Ascending aorta (tissue), 2 donors: ENCODE measurements around the gene POM121C. TPM values are rescaled to one million over a fixed set of nuclear protein-coding genes. Genes with fewer than 3 reads are reported as not detected.
"Not testable (repeated sequence)": the region's sequence is repeated elsewhere in the genome, so short reads cannot be mapped to it uniquely, and the experiment has no call there.

Experiments
- DNase-seq, 2 donors: peaks; one replicate each; pipeline ENCODE4 v3.0.0-alpha.2; 2019; ENCODE audit warnings: low spot score in 2 of 2
- H3K27ac ChIP-seq, 2 donors: fragments of 200-600 bp; sonication (generic); one replicate each; pipeline ENCODE4 v1.5.1; 2016 to 2017; ENCODE audit warnings: mild to moderate bottlenecking in 1 of 2
- H3K27me3 ChIP-seq: fragments of 200-600 bp; sonication (generic); one replicate; pipeline ENCODE4 v1.5.1; 2017
- H3K36me3 ChIP-seq, 2 donors: fragments of 200-600 bp; sonication (generic); one replicate each; pipeline ENCODE4 v1.5.1; 2016
- H3K4me1 ChIP-seq, 2 donors: fragments of 200-600 bp; sonication (generic); one replicate each; pipeline ENCODE4 v1.5.1; 2016 to 2017; ENCODE audit warnings: mild to moderate bottlenecking in 1 of 2
- H3K4me3 ChIP-seq, 2 donors: fragments of 200-600 bp; sonication (generic); one replicate each; pipeline ENCODE4 v1.5.1; 2016 to 2017; ENCODE audit warnings: mild to moderate bottlenecking in 1 of 2
- H3K9me3 ChIP-seq, 2 donors: fragments of 200-600 bp; sonication (generic); one replicate each; pipeline ENCODE4 v1.5.1; 2016
- CTCF ChIP-seq, 3 experiments: fragments of 200-600 bp in 2 of 3; fragments of 450-650 bp in 1 of 3; sonication (generic) in 2 of 3; IDR thresholded peaks; one replicate each; pipeline ENCODE4 v1.5.1; 2016 to 2019; ENCODE audit warnings: antibody characterized with exemption in 3 of 3, mild to moderate bottlenecking in 1 of 3, moderate library complexity in 1 of 3
- intact Hi-C: fragments of 100-400 bp; cut with DNase I; formaldehyde crosslinking; loops from one replicate; pipeline ENCODE4 v1.15.1; 2023
- total RNA-seq: library from RNA; depleted of rRNA; stranded (reverse); fragments of >200 nt; gene quantifications from one replicate; pipeline ENCODE4 v1.1.0, GENCODE V29; 2016

The POM121C gene
- total RNA-seq = 12.1 TPM

DNA sequence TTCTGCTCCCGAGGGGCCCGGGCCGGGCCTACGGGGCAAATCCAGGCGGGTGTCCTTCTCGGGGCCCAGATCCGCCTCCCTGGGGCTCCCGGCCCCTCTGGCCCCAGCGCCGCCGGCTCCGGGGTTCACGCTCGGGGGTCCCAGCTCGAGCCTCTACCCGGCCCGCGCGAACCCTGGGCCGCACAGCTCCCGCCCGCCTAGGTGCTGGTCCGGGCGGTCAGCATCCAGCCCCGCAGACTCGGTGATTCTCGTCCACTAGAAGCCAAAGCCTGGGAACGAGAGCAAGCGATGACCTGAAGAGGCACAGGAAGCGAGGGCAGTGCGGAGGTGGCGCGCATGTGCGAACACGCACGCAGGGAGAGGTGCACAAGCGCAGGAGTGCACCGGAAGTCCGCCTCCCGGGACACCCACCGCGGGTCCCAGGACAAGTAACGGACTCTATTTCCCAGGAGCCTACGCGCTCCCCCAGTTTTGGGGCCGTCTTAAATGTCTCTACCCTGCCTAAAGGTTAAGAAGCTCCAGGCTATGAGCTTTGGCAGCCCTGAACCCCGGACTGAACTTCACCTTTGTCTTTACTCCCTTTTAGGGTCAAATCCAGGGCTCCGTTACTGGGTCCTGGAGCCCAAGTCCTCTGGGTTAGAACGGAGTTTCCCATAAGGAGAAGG is at the start of gene POM121C:
Gene POM121C (minus strand): TSS at position 321 of the 665 bp plus-strand sequence. CDS start 44,803 bp downstream, outside the sequence.
- DNase-seq = peak; percentile 74 to 97
- intact Hi-C loops, H3K4me1 ChIP-seq, H3K27me3 ChIP-seq, H3K9me3 ChIP-seq, H3K36me3 ChIP-seq: not testable (repeated sequence)
- H3K4me3 ChIP-seq = peak within 1 kb of the TSS; percentile 70 to 77
- H3K27ac ChIP-seq = peak within 1 kb of the TSS; percentile 78 to 87

DNA sequence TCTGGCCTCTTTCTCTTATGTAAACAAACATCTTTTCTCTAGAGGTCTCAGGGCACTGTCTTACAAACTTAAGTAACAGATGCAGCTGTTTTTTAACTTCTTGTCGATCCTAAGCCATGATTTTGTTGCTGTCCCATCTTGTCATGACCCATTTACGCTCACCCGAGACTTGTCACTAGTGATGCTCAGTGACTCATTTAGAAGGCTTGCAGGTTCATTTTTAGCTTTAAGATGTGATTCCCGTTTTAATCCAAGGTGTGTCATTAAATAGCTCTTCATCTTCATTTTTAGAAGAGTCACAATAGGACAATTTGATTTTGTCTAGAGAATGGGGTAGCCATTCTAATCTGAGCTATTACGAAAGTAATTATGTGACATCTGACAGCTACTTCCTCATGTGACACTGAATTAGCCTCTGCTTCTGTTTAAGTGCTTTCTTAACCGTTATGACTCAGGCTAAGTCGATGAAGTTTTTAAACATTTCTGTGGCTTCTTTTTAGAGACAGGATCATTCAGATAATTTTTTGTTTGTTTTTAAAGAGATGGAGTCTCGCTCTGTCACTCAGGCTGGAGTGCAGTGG is 48.7 kb upstream of the POM121C start:
- Histone ChIP-seq H3K4me3 (no peak overlapping the region), H3K27me3 (no peaks in the 10 kb centered on the region), H3K4me1 (no peaks in the 10 kb centered on the region), H3K36me3 (peaks cover 39 to 49% of the 10 kb centered on the region in 2 donors), H3K9me3 (no peaks in the 10 kb centered on the region), H3K27ac (no peak overlapping the region)
- no peak for TF ChIP-seq CTCF (IDR thresholded peaks at IDR 0.05)
- intact Hi-C loops = no loop called here
- DNase-seq = no peak

GRCh38 chr7:75533926-75534325 is 47.8 kb upstream of the POM121C start:
- Histone ChIP-seq H3K4me3 (no peak overlapping the region), H3K4me1 (no peaks in the 10 kb centered on the region), H3K27ac (no peak overlapping the region), H3K9me3 (no peaks in the 10 kb centered on the region), H3K36me3 (peaks cover 30 to 40% of the 10 kb centered on the region in 2 donors), H3K27me3 (no peaks in the 10 kb centered on the region)
- intact Hi-C loops = no loop called here
- DNase-seq = no peak
- no peak for TF ChIP-seq CTCF (IDR thresholded peaks at IDR 0.05)

DNA sequence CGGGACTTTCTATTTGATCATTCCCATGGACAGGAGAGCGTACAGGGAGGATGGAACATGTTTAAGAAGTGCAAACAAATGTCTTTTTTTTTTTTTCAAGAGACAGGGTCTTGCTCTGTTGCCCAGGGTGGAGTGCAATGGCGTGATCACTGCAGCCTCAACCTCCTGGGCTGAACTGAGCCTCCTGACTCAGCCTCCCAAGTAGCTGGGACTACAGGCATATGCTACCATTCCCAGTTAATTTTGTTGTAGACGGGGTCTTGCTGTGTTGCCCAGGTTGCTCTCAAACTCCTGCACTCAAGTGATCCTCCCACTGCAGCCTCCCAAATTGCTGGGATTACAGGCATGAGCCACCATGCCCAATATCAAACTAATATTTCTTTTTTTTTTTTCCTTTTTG is 46.5 kb upstream of the POM121C start:
- Histone ChIP-seq H3K4me3 (no peak overlapping the region), H3K27me3 (no peaks in the 10 kb centered on the region), H3K36me3 (peaks cover 21 to 30% of the 10 kb centered on the region in 2 donors), H3K4me1 (no peaks in the 10 kb centered on the region), H3K9me3 (no peaks in the 10 kb centered on the region), H3K27ac (no peak overlapping the region)
- DNase-seq = no peak
- intact Hi-C loops = no loop called here
- no peak for TF ChIP-seq CTCF (IDR thresholded peaks at IDR 0.05)

DNA sequence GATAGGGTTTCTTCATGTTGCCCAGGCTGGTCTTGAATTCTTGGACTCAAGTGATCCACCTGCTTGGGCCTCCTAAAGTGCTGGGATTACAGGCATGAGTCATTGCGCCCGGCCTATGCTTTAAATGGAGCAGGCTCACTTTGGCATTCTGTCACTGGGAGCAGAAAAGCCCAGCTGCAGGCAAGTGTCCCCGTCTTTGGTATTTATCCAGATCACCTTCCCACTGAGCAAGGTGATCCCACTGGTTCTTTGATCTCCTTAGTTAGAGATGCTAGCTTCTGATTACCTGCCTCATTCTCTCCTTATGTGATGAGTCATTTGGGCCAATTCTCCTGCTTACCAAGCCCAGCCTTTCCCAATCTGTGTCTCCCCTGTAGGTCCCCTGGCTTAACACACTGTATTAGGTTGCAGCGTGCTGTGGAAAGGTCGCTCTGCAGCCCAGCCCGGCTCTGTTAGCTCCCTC is 45.3 kb upstream of the POM121C start:
- no peak for DNase-seq
- H3K4me3 ChIP-seq = no peak overlapping the region
- no peaks in the 10 kb centered on the region for H3K9me3 ChIP-seq
- H3K36me3 ChIP-seq = peaks cover 9 to 17% of the 10 kb centered on the region in 2 donors
- intact Hi-C loops = no loop called here
- H3K4me1 ChIP-seq = peaks cover 3 to 7% of the 10 kb centered on the region in 2 donors
- H3K27me3 ChIP-seq = no peaks in the 10 kb centered on the region
- no peak overlapping the region for H3K27ac ChIP-seq
- TF ChIP-seq CTCF (IDR thresholded peaks at IDR 0.05) = no peak

DNA sequence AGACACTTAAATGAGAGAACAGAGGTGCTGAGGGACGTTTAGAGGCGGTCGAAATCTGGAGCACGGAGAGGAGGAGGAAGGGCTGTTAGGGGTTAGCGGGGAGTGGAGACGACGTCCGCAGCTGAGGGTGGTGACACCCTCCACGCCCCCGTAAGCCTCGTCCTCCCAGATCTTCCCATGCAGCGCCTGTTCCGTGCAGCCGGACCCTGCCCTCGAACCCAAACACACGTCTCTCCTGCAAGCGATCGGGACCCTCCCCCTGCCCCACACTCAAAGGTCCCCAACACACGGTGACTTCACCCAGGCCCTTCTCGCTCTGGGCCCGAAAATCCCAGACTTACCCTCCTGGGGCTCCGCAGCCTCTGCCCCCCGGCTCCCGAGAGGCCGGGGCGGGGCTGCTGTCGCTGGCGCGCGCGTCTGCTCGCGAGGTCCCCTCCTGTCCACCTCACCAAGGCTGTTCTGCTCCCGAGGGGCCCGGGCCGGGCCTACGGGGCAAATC is 41.2 kb upstream of the POM121C start:
- not testable (repeated sequence) for H3K4me1 ChIP-seq, DNase-seq, H3K27me3 ChIP-seq, H3K9me3 ChIP-seq
- peak overlapping the region; percentile 70 to 86 for H3K4me3 ChIP-seq
- peaks cover 17 to 28% of the 10 kb centered on the region in 2 donors for H3K36me3 ChIP-seq
- intact Hi-C loops = loop anchor here (10.0 kb wide), 1 partner anchor 238 kb away; no protein-coding TSS in a partner anchor
- H3K27ac ChIP-seq = peak overlapping the region; percentile 73 to 91

GRCh38 chr7:75521727-75522126 is 35.6 kb upstream of the POM121C start:
- peaks cover 27 to 43% of the 10 kb centered on the region in 2 donors for H3K36me3 ChIP-seq
- not testable (repeated sequence) for H3K9me3 ChIP-seq, H3K27ac ChIP-seq, H3K4me3 ChIP-seq, H3K4me1 ChIP-seq, H3K27me3 ChIP-seq, DNase-seq
- intact Hi-C loops = loop anchor here (10.0 kb wide), 1 partner anchor 243 kb away; no protein-coding TSS in a partner anchor

DNA sequence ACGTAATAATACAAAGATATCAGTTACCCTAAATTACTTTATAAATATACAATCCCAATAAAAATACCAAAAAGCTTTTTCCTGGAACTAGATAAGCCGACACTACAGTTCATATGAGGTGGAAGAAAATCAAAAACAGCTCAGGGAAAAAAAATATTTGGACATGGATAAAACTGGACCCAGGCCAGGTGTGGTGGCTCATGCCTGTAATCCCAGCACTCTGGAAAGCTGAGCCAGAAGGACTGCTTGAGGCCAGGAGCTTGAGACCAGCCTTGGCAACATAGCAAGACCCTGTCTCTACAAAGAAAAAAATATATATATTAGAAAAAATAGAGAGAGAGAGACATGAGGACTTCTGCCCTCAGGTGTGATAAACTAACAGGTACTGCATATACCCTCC is 32.7 kb upstream of the POM121C start:
- peaks cover 18 to 36% of the 10 kb centered on the region in 2 donors for H3K36me3 ChIP-seq
- H3K27me3 ChIP-seq, H3K4me1 ChIP-seq, intact Hi-C loops, DNase-seq, H3K4me3 ChIP-seq, H3K9me3 ChIP-seq, H3K27ac ChIP-seq: not testable (repeated sequence)

DNA sequence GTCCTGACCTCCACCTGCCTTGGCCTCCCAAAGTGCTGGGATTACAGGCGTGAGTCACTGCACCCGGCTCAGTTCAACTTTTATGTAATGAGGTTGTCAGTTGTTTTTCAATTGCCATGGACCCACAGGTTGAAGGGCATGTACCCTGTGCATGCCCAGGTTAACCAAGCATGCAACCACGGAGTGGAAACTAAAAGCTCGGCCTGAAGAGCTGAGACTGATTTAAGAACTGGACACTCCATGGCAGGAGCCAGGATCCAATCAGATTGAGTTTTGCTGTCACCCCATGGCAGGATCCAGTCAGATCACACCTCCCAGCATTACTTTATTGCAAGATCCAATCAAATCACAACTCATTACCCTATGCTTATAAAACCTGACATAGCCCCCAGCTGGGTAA is 22.9 kb upstream of the POM121C start:
- H3K9me3 ChIP-seq, H3K4me1 ChIP-seq, H3K36me3 ChIP-seq, H3K27me3 ChIP-seq, DNase-seq, intact Hi-C loops, H3K4me3 ChIP-seq, H3K27ac ChIP-seq: not testable (repeated sequence)

- H3K36me3 ChIP-seq, H3K27me3 ChIP-seq, H3K9me3 ChIP-seq, intact Hi-C loops, DNase-seq, H3K4me1 ChIP-seq, H3K27ac ChIP-seq, H3K4me3 ChIP-seq: not testable (repeated sequence)
Measured at GRCh38 chr7:75492020-75492419, 5.9 kb upstream of the POM121C start, which contains the start of gene SPDYE5. Gene SPDYE5, plus strand, starts transcription at chr7:75492320. Its CDS starts 1,728 bp downstream, at chr7:75494048.
